HK-2 (cell line): ENCODE data around the gene GSTCD.
A peak's percentile ranks its signal among the peaks of the same experiment; 100 is the strongest.
"Not testable (repeated sequence)": the region's sequence is repeated elsewhere in the genome, so short reads cannot be mapped to it uniquely, and the experiment has no call there.

Source experiments
- DNase-seq: peaks from one replicate; pipeline ENCODE4 v3.0.0-alpha.2; 2018; ENCODE audit not compliant: unreplicated experiment

Gene GSTCD

GRCh38 chr4:105714932-105715331 is 6.3 kb downstream of the GSTCD start:
- DNase-seq: no peak

DNA sequence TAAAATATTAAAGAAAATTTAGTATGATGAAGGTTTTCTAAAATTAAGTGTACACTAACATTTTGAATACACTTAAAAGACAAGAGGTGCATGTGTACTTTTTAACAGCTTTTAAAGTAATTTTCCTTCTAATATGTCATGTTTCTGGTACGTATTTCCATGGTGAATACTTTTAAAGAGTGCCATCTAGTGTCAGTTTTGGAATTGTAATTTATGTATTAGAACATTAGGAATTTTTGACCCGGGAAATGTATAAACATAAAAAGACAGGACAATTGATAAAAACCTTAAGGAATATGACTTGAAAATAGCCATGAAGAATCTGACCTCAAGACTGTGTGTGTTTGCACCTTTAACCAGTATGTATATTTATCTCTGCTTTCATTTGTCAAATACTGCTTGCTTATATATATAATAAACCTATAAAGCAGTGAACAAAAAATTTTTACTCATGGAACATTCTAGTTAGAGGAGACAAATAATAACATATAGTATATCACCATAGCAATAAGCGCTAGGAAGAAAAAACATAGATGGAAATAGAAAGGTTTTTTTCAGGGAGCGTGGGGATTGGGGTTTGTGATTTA is 7.2 kb downstream of the GSTCD start:
- DNase-seq: no peak

DNA sequence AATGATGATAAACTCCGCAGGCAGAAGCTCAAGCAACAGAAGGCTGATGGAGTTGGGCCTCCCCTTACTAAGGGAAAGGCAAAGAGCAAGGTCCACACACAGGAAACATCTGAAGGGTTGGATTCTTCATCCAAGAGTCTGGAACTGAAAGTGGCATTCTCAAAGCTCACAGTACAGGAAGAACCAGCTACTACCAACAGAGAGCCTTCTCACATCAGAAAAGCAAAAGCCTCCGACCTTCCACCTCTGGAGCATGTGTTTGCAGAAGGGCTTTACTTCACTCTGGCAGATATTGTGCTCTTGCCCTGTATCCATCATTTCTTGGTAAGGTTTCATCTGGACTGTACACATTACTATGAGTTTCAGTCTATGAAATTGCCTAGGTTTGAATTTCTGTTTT is 10.6 kb downstream of the GSTCD start:
- DNase-seq: no peak

- no peak for DNase-seq
Measured at GRCh38 chr4:105725623-105726022, 17.0 kb downstream of the GSTCD start.

- DNase-seq: not testable (repeated sequence)
Measured at GRCh38 chr4:105729895-105730294, 21.3 kb downstream of the GSTCD start.

- DNase-seq: not testable (repeated sequence)
Measured at GRCh38 chr4:105735217-105735616, 26.6 kb downstream of the GSTCD start.

DNA sequence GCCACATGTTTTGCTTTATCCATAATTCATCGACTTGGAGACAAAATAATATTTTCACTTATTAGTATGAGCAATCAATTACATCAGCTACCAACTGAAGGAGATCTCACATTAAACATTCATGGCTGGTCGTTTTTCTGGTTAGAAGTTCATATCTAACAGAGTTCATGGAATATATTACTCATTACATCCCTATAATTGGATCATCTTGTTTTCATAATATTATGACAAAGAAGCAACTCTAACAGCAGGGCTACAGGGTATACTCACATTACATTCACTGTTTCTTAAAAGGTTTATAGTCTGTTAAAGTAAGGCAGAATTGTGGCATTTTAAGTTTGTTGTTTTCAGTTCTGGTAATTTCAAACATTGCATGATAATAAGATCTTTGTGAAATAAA is 33.0 kb downstream of the GSTCD start:
- no peak for DNase-seq

GRCh38 chr4:105748222-105748621 is 39.6 kb downstream of the GSTCD start:
- no peak for DNase-seq

- DNase-seq: no peak
Measured at GRCh38 chr4:105751718-105752299, 43.2 kb downstream of the GSTCD start.

- DNase-seq: no peak
Measured at GRCh38 chr4:105753361-105753760, 44.8 kb downstream of the GSTCD start.

- no peak for DNase-seq
Measured at GRCh38 chr4:105755375-105755774, 46.8 kb downstream of the GSTCD start.

- DNase-seq: no peak
Measured at GRCh38 chr4:105758958-105759357, 50.4 kb downstream of the GSTCD start.

DNA sequence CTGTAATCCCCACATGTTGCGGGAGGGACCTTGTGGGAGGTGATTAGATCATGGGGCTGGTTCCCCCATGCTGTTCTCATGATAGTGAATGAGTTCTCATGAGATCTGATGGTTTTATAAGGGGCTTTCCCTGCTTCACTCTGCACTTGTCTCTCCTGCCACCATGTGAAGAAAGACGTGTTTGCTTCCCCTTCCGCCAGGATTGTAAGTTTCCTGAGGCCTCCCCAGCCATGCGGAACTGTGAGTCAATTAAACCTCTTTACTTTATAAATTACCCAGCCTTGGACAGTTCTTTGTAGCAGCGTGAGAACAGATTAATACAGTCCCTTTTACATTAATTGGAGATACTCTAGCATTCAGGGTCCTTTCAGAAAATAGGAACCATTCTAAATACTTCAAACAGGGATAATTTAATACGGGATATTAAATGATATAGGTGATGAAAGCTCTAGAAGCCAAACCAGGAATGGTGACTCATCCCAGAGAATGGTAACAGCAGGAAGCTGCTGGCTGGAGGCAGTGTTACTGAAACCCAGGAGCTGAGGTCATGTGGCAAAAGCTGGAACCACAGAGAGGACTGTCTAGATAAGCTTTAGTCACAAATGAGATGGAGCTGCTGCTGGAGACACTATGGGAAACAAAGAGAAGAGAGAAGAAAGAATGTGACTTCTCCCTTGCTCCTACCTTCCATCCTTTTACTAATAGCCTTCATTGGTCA is 57.3 kb downstream of the GSTCD start:
- DNase-seq: peak; percentile 44

GRCh38 chr4:105767579-105767978 is 59.0 kb downstream of the GSTCD start:
- DNase-seq: no peak

DNA sequence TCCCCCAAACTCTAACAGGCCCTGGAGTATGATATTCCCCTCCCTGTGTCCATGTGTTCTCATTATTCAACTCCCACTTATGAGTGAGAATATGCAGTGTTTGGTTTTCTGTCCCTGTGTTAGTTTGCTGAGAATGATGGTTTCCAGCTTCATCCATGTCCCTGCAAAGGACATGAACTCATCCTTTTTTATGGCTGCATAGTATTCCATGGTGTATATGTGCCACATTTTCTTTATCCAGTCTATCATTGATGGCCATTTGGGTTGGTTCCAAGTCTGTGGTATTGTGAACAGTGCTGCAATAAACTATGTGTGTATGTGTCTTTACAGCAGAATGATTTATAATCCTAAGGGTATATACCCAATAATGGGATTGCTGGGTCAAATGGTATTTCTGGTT is 61.9 kb downstream of the GSTCD start:
- not testable (repeated sequence) for DNase-seq

GRCh38 chr4:105772065-105772464 is 63.5 kb downstream of the GSTCD start:
- not testable (repeated sequence) for DNase-seq

- DNase-seq: not testable (repeated sequence)
Measured at GRCh38 chr4:105775760-105776415, 67.3 kb downstream of the GSTCD start.

DNA sequence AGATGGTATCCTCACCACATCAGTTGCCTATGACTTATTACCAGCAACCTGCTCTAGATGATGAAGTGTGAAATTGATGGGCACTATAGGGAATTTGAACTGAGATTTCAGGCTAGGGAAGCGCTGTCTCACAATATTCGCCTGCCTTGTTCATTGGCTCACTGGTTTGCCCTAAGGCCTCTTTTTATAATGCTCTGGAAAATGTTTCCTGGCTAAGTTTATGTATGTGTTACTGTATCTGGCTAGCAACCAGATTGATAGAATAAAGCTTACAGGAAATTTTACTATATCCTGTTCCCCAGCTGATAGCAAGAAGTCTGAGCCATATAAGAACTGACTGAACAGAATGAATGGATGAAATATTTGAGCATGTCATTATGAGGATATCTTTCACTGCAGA is 71.6 kb downstream of the GSTCD start:
- no peak for DNase-seq

DNA sequence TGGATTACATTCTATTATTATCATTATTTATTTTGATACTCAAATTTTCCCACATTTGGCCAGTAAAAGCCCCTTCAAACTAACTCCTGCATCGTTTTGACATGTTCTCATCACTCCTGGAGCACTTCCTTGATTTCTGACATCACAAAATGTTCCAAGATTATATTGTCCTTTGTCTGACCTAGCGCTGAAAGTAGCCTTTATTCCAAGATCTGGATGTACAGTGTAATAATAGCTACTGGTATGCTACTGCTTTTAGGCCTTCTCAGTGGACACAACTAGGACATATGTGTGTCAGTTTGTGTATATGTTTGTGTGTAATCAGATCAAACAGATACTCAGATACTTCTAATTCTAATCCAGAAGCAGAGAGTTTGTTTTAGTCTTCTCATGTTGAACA is 76.2 kb downstream of the GSTCD start:
- DNase-seq: no peak

DNA sequence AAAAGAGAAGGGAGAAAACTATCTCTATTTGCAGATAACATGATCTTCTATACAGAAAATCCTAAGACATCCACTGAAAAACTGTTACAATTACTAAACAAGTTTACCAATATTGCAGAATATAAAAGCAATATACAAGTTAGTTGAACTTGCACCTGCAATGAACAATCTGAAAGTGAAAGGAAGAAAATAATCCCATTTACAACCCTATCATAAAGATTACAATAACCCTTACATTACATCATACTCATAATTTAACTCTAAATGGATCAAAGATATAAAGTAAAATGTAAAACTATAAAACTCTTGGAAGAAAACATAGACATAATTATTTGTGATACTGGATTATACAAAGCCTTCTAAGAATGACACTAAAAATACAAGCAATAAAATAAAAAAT is 77.2 kb downstream of the GSTCD start:
- no peak for DNase-seq

GRCh38 chr4:105786748-105787147 is 78.2 kb downstream of the GSTCD start:
- no peak for DNase-seq

- DNase-seq: no peak
Measured at GRCh38 chr4:105797225-105797624, 88.6 kb downstream of the GSTCD start.
